Activated CD4-positive, alpha-beta T cell treated with anti-CD3 and anti-CD28 coated beads, Interleukin-2, amount 50 U/mL, for 4 hours (primary cell): ENCODE data around the gene MYH3.
"Not testable (repeated sequence)": the region's sequence is repeated elsewhere in the genome, so short reads cannot be mapped to it uniquely, and the experiment has no call there.

Experiments used
- DNase-seq, 2 experiments: peaks; one replicate each; pipeline ENCODE4 v3.0.0-alpha.2; 2020

Gene MYH3

GRCh38 chr17:10657148-10657547, at the start of gene MYH3:
TSS of gene MYH3 (minus strand) at chr17:10657309. CDS start at chr17:10655064, 2,245 bp downstream.
- no peak for DNase-seq

DNA sequence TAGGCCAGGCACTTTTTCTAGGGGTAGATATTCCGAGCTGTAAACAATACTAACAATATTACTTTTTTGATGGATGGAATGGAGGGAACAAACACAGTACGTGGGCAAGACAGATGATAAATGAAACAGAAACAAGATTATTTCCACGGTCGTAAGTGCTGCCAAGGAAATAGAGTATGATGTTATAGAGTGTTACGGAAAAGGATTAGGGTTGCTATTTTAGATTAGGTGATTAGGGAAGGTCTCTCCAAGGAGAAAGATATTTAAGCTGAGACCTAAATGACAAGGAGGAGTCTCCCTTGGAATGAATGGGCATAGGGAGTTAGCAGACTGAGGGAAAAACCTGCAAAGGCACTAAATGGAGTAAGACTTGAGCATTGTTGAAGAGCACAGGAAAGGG, 48.6 kb upstream of the MYH3 start:
- DNase-seq: no peak

DNA sequence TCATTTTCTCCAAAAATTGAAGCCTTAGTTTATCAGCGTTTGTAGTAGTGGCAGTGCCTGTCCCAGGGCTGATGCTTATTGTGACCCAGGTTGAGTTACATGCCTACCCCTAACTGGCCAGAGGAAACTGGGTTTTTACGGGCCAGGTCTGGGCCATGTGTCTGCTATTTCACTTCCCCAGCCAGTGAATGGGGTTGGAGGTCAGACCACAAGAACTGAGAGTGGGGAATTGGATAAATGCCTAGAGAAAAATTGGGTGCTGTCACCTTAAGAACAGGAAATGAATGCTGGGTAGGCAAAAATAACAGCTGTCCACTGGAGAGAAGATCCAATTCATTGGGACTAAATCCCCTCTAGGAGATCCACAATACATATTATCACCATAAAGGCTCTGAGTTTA, 45.5 kb upstream of the MYH3 start:
- DNase-seq: no peak

- no peak for DNase-seq
These were observed 42.7 kb upstream of the MYH3 start for GRCh38 chr17:10699856-10700255.

GRCh38 chr17:10698096-10698818, 41.1 kb upstream of the MYH3 start:
- DNase-seq: no peak

DNA sequence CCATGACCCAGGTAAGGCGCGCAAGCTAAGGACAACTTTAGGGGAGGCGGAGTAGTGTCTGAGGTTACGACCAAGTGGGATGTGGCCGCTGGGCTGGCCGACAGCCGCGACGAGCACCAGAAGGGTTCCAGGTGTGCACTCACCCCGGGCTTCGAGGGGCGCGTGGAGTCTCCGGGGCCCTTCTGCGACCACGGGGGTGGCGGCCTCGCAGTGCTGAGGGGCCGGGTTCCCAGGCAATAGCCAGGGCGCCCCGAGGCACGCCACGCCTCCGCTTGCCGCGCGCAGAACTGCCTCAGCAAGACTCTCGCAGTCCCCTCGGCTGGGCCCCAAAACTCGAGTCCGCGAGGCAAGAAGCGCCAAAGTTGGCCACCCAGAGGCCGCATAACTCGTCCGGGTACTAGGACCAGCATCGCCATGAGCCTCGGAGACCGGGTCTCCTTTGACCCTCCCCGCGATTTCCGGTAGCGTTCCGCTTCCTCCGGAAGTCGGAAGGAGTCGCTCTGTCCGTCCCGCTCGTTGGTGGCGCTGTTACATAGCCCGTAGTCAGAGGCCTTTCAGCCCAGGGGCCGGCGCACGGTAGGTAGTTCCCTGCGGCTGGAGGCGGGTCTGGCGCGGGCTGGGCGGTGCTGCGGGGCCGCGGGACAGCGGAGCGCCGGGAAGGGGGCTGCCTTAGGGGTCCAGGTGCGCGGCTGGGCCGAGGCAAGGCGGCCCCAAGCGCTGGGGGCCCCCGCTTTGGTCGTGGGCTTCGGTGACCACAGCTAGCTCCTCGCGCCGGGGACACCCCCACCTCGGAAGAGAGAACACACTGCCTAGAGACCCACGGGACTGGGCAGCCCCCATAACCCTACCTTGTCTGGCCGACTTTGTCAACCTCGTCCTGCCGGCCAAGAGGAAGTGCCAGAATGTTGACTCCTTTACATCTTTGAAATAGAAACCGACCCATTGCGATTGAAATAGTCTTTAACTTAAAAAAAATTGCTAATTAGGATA, 40.3 kb upstream of the MYH3 start, which contains the start of the genes ADPRM and SCO1:
Gene ADPRM, plus strand, starts transcription at position 503 of the 990 bp plus-strand sequence. CDS start 7,333 bp downstream, outside the sequence.
Gene SCO1, minus strand, starts transcription at position 442 of the 990 bp plus-strand sequence. Its CDS starts 26 bp downstream, at position 416.
- peak; percentile 79 to 83 for DNase-seq

GRCh38 chr17:10695875-10696407, 38.8 kb upstream of the MYH3 start:
- not testable (repeated sequence) for DNase-seq

- DNase-seq: no peak
These were observed 30.4 kb upstream of the MYH3 start for GRCh38 chr17:10687499-10687898.

- no peak for DNase-seq
These were observed 26.7 kb upstream of the MYH3 start for GRCh38 chr17:10683853-10684252.

GRCh38 chr17:10681866-10682446, 24.8 kb upstream of the MYH3 start:
- DNase-seq: no peak

DNA sequence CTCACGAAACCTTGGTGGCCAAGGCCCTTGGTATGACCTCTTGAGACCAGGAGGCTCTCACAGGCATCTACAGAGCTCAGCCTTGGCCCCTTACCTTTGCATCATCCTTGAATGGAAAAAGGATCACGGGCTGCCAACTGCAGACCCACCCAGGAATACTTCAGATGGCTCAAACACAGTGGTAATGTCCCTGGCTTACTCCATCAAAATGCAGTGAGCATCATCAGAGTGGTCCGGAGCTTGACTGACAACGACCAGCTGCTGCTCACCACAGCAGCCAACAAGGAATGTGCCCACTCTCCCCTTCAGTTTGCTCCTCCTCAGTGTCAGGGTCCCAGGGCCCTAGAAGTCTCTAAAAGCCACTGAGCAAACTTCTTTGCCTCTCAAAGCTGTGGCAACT, 17.6 kb upstream of the MYH3 start:
- DNase-seq: no peak

- no peak for DNase-seq
These were observed 16.2 kb upstream of the MYH3 start for GRCh38 chr17:10673312-10673711.

DNA sequence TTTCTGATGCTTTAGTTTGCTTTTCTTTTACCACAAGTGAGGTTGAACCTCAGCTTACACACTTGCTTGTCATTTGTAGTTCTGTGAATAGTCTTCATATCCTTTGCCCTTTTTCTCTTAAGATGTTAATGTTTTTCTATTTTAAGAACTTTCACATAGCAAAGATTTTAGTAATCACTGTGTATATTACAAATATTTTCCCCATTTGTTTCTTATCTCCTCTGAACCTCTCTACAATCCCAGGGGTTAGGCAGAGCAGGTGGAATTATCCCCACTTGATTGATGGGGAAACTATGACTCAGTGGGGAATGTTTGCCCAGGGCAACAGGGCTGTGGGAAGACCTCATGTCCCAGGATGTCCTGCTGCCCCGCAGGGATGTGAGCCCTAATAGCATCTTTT, 11.7 kb upstream of the MYH3 start:
- DNase-seq: no peak

- no peak for DNase-seq
These were observed 9.8 kb upstream of the MYH3 start for GRCh38 chr17:10666906-10667305.

- DNase-seq: no peak
These were observed 7.5 kb upstream of the MYH3 start for GRCh38 chr17:10664571-10664970.

GRCh38 chr17:10663231-10663630, 6.1 kb upstream of the MYH3 start:
- no peak for DNase-seq

GRCh38 chr17:10661437-10661836, 4.3 kb upstream of the MYH3 start:
- DNase-seq: no peak

- DNase-seq: no peak
These were observed 770 bp upstream of the MYH3 start for GRCh38 chr17:10657879-10658278.

- no peak for DNase-seq
These were observed 3.1 kb downstream of the MYH3 start for GRCh38 chr17:10653987-10654386.

DNA sequence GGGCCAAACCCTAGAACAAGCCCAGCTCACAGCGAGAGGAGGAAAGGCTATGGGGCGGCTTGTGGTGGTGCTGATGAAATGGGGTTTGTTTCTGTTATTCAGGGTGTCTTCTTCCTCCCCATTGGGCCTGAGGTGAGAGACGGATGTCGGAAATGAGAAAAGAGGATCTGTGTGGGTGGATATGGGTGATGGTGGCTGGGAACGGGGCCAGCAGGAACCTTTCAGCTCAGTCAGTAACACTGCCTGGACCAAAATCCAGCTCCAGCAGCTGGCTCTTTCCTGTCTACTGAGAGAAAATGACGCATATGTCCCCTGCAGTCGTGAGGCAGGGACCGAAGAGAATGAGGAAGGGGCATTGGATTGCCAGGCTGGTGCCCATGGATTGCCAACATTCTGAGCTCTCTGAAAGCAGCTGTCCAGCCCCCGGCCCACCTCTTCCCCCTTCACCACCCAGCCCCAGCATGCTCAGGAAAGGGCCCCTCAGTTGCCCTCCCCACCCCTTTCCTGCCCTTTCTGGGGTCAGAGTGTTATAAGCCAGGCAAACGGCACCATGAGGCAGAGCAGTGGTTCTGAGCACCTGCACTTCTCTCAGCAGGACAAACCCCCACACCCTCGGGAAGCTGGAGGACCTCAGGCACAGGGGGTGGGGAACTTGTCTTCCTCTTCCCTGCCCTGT, 4.0 kb downstream of the MYH3 start:
- DNase-seq: no peak

GRCh38 chr17:10651927-10652326, 5.2 kb downstream of the MYH3 start:
- DNase-seq: no peak

GRCh38 chr17:10649602-10650001, 7.5 kb downstream of the MYH3 start:
- no peak for DNase-seq
